GM18517 (cell line): Measurements from ENCODE around the gene CATSPER3.

Experiments
- ATAC-seq: cut with Tn5 transposase; IDR thresholded peaks from one replicate; pipeline ENCODE4 v1.9.1; 2021; ENCODE audit warnings: mild to moderate bottlenecking, moderate library complexity; ENCODE audit not compliant: unreplicated experiment

The CATSPER3 gene

DNA sequence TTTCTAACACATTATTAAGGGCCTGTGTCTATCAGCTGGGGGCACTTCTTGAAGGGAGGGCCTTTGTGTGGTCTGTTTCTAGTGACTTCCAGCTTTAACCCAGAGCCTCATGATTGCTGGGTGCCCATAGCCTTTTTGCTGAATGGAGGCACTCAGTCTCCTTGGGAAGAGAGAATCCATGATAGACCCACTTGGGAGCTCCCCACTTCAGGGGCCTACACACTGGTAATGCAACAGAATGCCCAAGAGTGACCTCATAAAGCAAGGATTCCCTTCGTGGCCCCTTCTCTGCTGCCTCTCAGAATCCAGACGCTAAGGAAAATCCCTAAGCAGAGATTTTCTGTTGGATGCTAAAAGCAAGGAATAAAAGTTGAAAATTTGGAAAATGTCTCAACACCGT, at the start of gene CATSPER3:
CATSPER3 (plus strand) TSS at position 301 of the 400 bp plus-strand sequence; CDS start at position 386, 85 bp downstream.
- no peak for ATAC-seq

DNA sequence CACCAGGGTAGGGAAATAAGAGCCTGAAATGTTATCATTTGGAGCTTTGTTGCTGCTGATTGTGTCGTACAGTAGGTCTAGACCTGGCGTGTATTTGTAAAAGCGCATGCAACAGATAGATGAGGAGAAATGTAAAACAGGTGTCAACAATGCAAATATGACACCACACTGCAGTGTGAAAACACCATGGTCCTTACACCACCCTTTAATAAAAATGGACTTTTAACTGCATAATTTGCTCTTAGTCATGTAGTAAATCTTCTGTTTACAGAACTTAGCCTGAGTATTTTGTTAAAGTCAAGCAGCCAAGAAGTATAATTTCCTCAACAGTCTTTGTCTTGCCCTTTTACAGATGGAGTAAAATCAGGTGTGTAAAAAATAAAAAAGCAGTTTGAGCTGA, 48.8 kb upstream of the CATSPER3 start:
- no peak for ATAC-seq

- no peak for ATAC-seq
Observed at GRCh38 chr5:134920848-134921575, 46.7 kb upstream of the CATSPER3 start.

GRCh38 chr5:134932508-134932907, 35.2 kb upstream of the CATSPER3 start:
- no peak for ATAC-seq

DNA sequence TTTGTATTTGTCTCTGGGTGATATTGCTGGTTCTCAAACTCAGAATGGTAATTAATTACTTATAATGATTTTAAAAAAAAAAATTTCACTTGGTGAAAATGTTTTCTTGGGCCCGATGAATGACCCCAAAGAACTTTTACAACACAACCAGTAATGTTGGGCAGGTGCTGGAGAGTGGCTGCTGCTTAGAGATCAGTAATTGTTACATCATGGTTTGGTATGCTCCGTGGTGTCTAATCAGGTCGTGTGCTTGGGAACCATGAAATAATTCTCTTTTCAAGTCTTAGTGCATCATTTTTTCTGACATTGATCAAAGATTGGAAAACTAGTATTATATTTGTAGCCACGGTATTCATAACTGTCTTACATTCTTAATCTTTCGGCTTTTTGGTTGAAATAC, 33.5 kb upstream of the CATSPER3 start:
- no peak for ATAC-seq

DNA sequence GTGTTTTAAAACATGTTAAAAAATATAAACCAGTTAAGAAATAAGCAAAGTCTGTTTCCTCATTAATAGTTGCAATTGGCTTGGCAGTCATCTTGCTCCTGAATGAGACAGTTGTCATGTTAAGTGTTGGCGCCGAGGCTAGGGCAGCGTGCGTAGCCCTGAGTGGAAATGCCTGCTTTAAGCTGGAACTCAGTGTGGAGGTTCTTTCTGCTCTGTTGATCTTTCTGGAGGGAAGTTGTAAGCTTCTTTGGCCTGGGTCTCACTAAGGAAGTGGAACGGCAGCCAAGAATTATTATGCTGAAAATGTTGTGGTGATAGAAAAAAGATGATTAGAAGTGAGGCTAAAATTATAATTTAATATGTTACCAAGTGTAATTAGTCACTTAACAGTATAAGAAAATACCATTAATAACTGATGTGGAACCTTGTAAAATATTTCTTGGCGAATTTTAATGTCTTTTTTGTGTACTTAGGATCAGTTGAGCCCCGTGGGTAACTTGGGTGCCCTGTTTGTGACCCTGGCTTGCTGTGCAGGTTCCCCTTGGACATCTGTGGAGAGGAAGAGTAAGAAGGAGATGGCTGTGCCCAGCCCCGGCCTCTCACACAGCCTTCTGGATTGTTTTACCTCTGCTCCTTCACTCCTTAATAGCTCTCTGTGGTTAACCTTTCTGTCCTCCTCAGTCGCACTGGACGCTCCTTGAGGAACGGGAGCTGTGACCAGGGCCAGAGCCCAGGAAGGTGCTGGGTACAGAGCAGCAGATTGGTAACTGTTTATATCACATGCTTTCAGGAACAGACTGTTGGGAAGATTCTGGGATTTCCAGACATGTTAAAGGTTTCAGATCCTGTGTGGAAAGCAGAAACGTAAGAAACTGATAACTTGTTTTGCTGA, 31.8 kb upstream of the CATSPER3 start:
- ATAC-seq, result no peak

- no peak for ATAC-seq
Observed at GRCh38 chr5:134937526-134937925, 30.2 kb upstream of the CATSPER3 start.

- ATAC-seq, result no peak
Observed at GRCh38 chr5:134938030-134938429, 29.7 kb upstream of the CATSPER3 start.

DNA sequence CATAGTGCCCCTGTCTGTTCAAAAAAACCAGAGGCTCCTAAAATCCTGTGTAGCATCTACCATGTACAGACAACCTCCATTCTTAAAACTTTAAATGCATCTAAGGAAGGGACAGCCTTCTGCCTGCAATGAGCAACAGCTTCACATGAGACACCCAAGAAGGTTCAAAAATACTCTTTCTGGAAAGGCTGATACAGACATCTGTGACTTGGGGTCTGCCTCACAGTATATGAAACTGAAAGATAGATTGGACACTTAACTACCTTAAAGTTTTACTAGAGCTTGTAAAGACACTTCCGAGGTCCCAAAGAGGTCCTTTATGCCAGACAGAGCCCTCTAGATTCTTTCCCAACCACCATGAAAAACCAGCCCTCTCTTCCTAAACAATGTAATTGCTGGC, 28.2 kb upstream of the CATSPER3 start:
- ATAC-seq, result no peak

- ATAC-seq, result no peak
Observed at GRCh38 chr5:134943547-134943946, 24.2 kb upstream of the CATSPER3 start.

- ATAC-seq, result no peak
Observed at GRCh38 chr5:134944630-134945029, 23.1 kb upstream of the CATSPER3 start.

DNA sequence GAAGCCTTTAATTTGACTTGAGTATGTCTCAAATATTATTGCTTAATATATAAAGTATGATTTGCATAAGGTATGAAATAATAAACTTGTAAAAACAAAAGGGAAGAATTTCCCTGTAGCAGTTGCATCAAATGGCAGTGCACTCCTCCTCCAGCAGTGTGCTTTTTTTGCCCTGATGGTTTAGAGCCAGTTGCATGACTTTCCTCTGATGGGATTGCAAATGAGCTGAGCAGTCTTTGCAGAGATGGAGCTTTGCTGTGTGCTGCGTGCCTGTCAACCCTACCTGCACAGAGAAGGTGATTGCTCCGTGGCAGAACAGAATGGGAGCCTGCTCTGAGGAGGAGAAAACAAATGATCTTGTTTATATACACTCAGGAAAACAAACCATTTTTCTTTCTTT, 22.7 kb upstream of the CATSPER3 start:
- ATAC-seq, result no peak

- no peak for ATAC-seq
Observed at GRCh38 chr5:134948911-134949310, 18.8 kb upstream of the CATSPER3 start.

DNA sequence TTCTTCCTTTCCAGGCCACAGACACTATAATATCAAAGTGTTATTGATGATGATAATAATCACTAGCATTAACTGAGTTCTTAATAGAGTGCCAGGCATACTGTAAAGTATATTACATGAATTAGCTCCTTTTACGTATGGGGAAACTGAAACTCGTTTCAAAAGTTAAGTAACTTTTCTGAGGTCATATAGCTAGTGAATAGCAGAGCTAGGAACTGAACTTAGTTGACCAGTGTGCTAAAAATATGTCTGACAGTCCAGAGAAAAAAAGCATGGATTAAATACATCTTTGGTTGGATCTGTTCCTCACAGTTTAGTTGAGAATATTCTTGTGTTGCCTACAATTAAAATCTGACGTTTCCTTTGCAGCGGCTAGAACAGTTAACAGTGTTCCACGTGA, 18.4 kb upstream of the CATSPER3 start:
- ATAC-seq, result no peak

DNA sequence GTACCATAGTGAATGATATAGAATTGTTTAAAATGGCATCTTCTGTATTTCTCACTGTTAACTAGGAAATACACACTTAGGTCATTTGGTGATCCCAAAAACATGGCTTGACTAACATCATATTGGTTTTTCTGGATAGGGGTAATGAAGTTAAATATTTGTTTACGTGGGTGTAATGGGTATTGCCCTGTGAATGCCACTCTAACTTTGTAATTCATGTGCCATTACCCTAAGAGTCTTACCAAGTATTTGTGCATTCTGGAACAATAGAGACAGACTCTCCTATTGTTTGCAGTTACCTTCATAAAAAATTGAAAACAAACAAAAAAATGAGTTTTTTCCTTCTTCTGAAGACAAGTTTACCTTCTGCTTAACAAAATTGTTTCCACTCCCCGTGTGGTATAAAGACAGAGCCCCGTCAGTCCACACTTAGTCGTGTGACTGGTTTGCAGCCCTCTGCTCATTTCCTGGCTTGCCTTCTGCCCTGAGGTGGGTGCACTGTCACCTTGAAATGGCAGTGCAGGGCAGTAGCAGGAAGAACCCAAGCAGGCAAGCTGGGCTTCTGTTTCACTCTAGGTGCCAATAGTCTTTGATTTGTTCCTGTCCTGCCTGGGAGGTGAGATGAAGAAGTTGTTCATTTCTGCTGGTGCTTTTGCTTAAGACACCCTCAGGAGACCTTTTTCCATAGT, 9.6 kb upstream of the CATSPER3 start:
- ATAC-seq, result no peak

DNA sequence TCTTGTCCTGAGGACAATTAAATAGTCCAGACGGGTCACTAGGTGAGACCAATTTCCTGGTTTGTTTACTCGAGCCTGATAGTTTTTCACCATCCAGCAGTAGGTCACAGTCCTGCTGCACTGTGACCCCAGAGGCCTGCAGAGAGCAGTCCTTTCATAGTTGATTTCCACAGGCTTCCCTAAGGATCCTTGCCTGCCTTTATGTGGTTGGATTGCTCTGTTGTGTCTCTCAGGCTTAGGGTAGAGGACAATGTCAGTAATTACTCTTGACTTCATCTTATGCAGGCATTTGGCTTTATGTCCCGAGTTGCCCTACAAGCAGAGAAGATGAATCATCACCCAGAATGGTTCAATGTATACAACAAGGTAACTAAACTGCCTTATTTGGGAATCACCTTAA, 9.0 kb upstream of the CATSPER3 start:
- no peak for ATAC-seq

- ATAC-seq, result no peak
Observed at GRCh38 chr5:134963098-134963497, 4.6 kb upstream of the CATSPER3 start.

DNA sequence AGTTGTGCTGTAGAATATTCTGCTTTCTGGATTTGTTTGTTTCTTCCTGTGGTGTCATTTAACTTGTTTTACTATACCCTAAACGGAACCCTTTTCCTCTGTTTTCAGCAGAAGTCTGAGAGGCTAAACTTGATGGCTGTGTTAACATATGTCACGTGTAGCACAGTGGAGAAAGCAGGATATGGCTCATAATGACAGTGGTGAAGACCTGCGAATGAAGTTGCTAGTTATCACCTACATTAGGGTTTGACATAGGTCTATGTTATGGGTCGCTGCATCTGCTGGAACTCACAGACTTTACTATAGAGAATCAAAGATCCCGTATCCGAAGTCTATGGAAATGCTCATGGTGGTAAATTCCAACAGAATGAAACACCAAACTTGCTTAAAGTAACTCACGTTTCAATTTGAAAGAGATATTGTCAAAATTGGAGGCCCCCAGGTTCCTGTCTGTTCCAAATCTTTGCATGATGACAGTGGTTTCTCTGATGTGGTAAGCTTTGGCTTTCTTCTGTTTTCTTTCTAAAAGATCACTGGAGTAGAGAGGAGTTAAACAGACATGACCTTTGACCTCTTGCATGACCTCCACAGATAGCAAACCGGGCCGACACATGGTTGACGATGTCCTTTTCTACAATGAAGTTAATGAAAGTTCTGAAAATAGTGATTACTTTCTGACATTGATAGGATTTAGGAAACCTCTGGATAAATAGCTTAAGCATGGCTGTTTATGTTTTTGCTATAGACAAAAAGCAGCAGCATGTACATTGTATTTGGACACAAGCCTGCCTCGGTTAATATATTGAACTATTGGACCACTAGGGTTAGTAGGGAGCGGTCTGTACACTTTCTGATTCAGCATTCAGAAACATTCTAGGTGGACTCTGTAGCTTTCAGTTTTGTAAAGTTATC, 3.1 kb upstream of the CATSPER3 start:
- ATAC-seq, result no peak

GRCh38 chr5:134965271-134965825, 2.4 kb upstream of the CATSPER3 start:
- ATAC-seq, result no peak

- no peak for ATAC-seq
Observed at GRCh38 chr5:134968055-134968454, 348 bp downstream of the CATSPER3 start.
